Measurements from ENCODE around the gene RSPH3. TPM values are rescaled to one million over a fixed set of nuclear protein-coding genes. Genes with fewer than 3 reads are reported as not detected.

RSPH3 gene
- total and polyA plus RNA-seq, 2 of the 13 experiments (the other 11 are each of a cell fraction or from before 2014, with no cell fraction given), result 1.3 to 3.5 TPM

- TF ChIP-seq, protein P1, sequence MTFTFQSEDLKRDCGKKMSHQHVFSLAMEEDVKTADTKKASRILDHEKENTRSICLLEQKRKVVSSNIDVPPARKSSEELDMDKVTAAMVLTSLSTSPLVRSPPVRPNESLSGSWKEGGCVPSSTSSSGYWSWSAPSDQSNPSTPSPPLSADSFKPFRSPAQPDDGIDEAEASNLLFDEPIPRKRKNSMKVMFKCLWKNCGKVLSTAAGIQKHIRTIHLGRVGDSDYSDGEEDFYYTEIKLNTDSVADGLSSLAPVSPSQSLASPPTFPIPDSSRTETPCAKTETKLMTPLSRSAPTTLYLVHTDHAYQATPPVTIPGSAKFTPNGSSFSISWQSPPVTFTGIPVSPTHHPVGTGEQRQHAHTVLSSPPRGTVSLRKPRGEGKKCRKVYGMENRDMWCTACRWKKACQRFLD (CRISPR knock-in tag; IDR thresholded peaks at IDR 0.05; ENCODE audit: borderline replicate concordance), result peak; percentile 99
- TF ChIP-seq ZNF282 (IDR thresholded peaks at IDR 0.05; ENCODE audit: partially characterized antibody) (no peak), ZSCAN20 (CRISPR knock-in tag; IDR thresholded peaks at IDR 0.05; ENCODE audit: borderline replicate concordance) (peak; percentile 78; the same call in 1 of the 2 replicates), ZSCAN29 (CRISPR knock-in tag; conservative IDR thresholded peaks at IDR 0.05) (peak; percentile 90; the same call in 1 of the 2 replicates), PATZ1 (CRISPR knock-in tag; IDR thresholded peaks at IDR 0.05) (peak; percentile 80), ZKSCAN1 (IDR thresholded peaks at IDR 0.05; ENCODE audit: low read length) (no peak), ZNF772 (CRISPR knock-in tag; IDR thresholded peaks at IDR 0.05) (peak; percentile 100), ZNF790 (CRISPR knock-in tag; IDR thresholded peaks at IDR 0.05; ENCODE audit: borderline replicate concordance) (peak; percentile 99), ZNF616 (CRISPR knock-in tag; IDR thresholded peaks at IDR 0.05; ENCODE audit: low read depth) (peak; percentile 98), NFE2 (CRISPR knock-in tag; IDR thresholded peaks at IDR 0.05) (no peak), MIER3 (CRISPR knock-in tag; IDR thresholded peaks at IDR 0.05; ENCODE audit: borderline replicate concordance) (peak; percentile 84; the same call in 1 of the 2 replicates)
- TF ChIP-seq, protein P2, sequence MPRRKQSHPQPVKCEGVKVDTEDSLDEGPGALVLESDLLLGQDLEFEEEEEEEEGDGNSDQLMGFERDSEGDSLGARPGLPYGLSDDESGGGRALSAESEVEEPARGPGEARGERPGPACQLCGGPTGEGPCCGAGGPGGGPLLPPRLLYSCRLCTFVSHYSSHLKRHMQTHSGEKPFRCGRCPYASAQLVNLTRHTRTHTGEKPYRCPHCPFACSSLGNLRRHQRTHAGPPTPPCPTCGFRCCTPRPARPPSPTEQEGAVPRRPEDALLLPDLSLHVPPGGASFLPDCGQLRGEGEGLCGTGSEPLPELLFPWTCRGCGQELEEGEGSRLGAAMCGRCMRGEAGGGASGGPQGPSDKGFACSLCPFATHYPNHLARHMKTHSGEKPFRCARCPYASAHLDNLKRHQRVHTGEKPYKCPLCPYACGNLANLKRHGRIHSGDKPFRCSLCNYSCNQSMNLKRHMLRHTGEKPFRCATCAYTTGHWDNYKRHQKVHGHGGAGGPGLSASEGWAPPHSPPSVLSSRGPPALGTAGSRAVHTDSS (CRISPR knock-in tag; conservative IDR thresholded peaks at IDR 0.05), result no peak
These were observed at the start of gene RSPH3 (continued) for GRCh38 chr6:158999666-159000403.
